Measurements from ENCODE around the gene ZBTB26. TPM values are rescaled to one million over a fixed set of nuclear protein-coding genes. Genes with fewer than 3 reads are reported as not detected.

ZBTB26 gene
- total RNA-seq, 3 donors from 2014 or later (not counting 1 experiment from before 2014, with no cell fraction given) = 7.8 to 12.2 (median 9.2) TPM

- no peak for ATAC-seq
- Histone ChIP-seq H3K9me3 (ENCODE audit: control insufficient read depth, insufficient read depth, low read length) (no peaks in the 10 kb centered on the region), H3K4me3 (ENCODE audit: low read length) (no peak overlapping the region), H3K36me3 (ENCODE audit: control insufficient read depth, insufficient read depth, low read length) (peaks cover 18% of the 10 kb centered on the region), H3K27ac (ENCODE audit: low read length) (no peak overlapping the region), H3K27me3 (ENCODE audit: control insufficient read depth, insufficient read depth, low read length) (no peaks in the 10 kb centered on the region), H3K4me1 (ENCODE audit: control insufficient read depth, insufficient read depth, low read length) (no peaks in the 10 kb centered on the region)
- 98% methylated on average over 8 of the region's 8 CpGs for WGBS (ENCODE audit: insufficient coverage)
- no peaks in the 10 kb centered on the region for H3K9me3 Mint-ChIP-seq
- H3K4me1 Mint-ChIP-seq = peaks cover 5% of the 10 kb centered on the region in 2 donors
- no peak for TF ChIP-seq CTCF (IDR thresholded peaks at IDR 0.05)
- intact Hi-C loops (cut with micrococcal nuclease) = no loop called here
- DNase-seq = no peak
- H3K27me3 Mint-ChIP-seq (ENCODE audit: low read depth in 2 of 2) = no peaks in the 10 kb centered on the region
- H3K36me3 Mint-ChIP-seq = peaks cover 9% of the 10 kb centered on the region
- no peak overlapping the region for H3K4me3 Mint-ChIP-seq
- no peak overlapping the region for H3K27ac Mint-ChIP-seq
Observed at GRCh38 chr9:122922713-122923112, 8.6 kb downstream of the ZBTB26 start.

- Histone ChIP-seq H3K4me3 (ENCODE audit: low read length) (no peak overlapping the region), H3K36me3 (ENCODE audit: control insufficient read depth, insufficient read depth, low read length) (peaks cover 19% of the 10 kb centered on the region), H3K4me1 (ENCODE audit: control insufficient read depth, insufficient read depth, low read length) (peaks cover 6% of the 10 kb centered on the region), H3K27me3 (ENCODE audit: control insufficient read depth, insufficient read depth, low read length) (no peaks in the 10 kb centered on the region), H3K9me3 (ENCODE audit: control insufficient read depth, insufficient read depth, low read length) (no peaks in the 10 kb centered on the region), H3K27ac (ENCODE audit: low read length) (no peak overlapping the region)
- 92% methylated on average over 2 of the region's 2 CpGs for WGBS (ENCODE audit: insufficient coverage)
- Mint-ChIP-seq H3K4me1 (peaks cover 6 to 11% of the 10 kb centered on the region in 2 donors), H3K9me3 (no peaks in the 10 kb centered on the region), H3K27ac (no peak overlapping the region), H3K4me3 (no peak overlapping the region), H3K36me3 (peaks cover 9% of the 10 kb centered on the region), H3K27me3 (ENCODE audit: low read depth in 2 of 2) (no peaks in the 10 kb centered on the region)
- DNase-seq = no peak
- no peak for ATAC-seq
- intact Hi-C loops (cut with micrococcal nuclease) = no loop called here
- no peak for TF ChIP-seq CTCF (IDR thresholded peaks at IDR 0.05)
Observed at GRCh38 chr9:122918310-122918709, 13.0 kb downstream of the ZBTB26 start.

- intact Hi-C loops (cut with micrococcal nuclease) = loop anchor here (1.0 to 2.0 kb wide), 2 partner anchors 8 to 18 kb away; partner anchors contain the start of genes RC3H2 and ZBTB26
- Mint-ChIP-seq H3K27me3 (ENCODE audit: low read depth in 2 of 2) (no peaks in the 10 kb centered on the region), H3K4me1 (peaks cover 28 to 31% of the 10 kb centered on the region in 2 donors), H3K27ac (peak within 1 kb of the TSS; percentile 91 to 92), H3K4me3 (peak within 1 kb of the TSS; percentile 95), H3K9me3 (no peaks in the 10 kb centered on the region), H3K36me3 (no peaks in the 10 kb centered on the region)
- WGBS (ENCODE audit: insufficient coverage) = under 1% methylated on average over 35 of the region's 35 CpGs
- Histone ChIP-seq H3K36me3 (ENCODE audit: control insufficient read depth, insufficient read depth, low read length) (peaks cover 28% of the 10 kb centered on the region), H3K27me3 (ENCODE audit: control insufficient read depth, insufficient read depth, low read length) (no peaks in the 10 kb centered on the region), H3K4me1 (ENCODE audit: control insufficient read depth, insufficient read depth, low read length) (peaks cover 9% of the 10 kb centered on the region), H3K4me3 (ENCODE audit: low read length) (peak within 1 kb of the TSS; percentile 88), H3K9me3 (ENCODE audit: control insufficient read depth, insufficient read depth, low read length) (no peaks in the 10 kb centered on the region), H3K27ac (ENCODE audit: low read length) (peak within 1 kb of the TSS; percentile 83)
- no peak for TF ChIP-seq CTCF (IDR thresholded peaks at IDR 0.05)
- ATAC-seq (peak; percentile 87 to 93 (median 87)), DNase-seq (peak; percentile 42 to 88)
Observed at GRCh38 chr9:122912964-122913673, 18.2 kb downstream of the ZBTB26 start, which contains the start of gene ZBTB6. ZBTB6 (minus strand) TSS chr9:122913323; CDS start chr9:122912072, 1,251 bp downstream.

All from natural killer cell (primary cell).